Liver (tissue), 3 donors: ENCODE data around the gene DNAH2.

Experiments
- FOXA1 ChIP-seq: IDR thresholded peaks from 2 replicates; pipeline ENCODE4 v1.6.1; 2016; ENCODE audit warnings: antibody characterized with exemption
- JUND ChIP-seq, 2 donors: IDR thresholded peaks; 2 replicates each; pipeline ENCODE4 v1.6.1; 2016; ENCODE audit warnings: antibody characterized with exemption in 2 of 2
- ZBTB33 ChIP-seq: IDR thresholded peaks from 2 replicates; pipeline ENCODE4 v1.6.1; 2016; ENCODE audit warnings: antibody characterized with exemption
- TF ChIP-seq, protein P1 (sequence below): fragments of 150-350 bp; IDR thresholded peaks from 2 replicates; pipeline ENCODE4 v1.5.1; 2017; ENCODE audit warnings: improper control_type of control experiment, low read depth, low read length; ENCODE audit not compliant: missing input control
- TF ChIP-seq, protein P2 (sequence below): IDR thresholded peaks from 2 replicates; pipeline ENCODE4 v1.6.1; 2016; ENCODE audit warnings: antibody characterized with exemption, mild to moderate bottlenecking
- donor health status: healthy.
- donor health status: healthy.

DNA sequence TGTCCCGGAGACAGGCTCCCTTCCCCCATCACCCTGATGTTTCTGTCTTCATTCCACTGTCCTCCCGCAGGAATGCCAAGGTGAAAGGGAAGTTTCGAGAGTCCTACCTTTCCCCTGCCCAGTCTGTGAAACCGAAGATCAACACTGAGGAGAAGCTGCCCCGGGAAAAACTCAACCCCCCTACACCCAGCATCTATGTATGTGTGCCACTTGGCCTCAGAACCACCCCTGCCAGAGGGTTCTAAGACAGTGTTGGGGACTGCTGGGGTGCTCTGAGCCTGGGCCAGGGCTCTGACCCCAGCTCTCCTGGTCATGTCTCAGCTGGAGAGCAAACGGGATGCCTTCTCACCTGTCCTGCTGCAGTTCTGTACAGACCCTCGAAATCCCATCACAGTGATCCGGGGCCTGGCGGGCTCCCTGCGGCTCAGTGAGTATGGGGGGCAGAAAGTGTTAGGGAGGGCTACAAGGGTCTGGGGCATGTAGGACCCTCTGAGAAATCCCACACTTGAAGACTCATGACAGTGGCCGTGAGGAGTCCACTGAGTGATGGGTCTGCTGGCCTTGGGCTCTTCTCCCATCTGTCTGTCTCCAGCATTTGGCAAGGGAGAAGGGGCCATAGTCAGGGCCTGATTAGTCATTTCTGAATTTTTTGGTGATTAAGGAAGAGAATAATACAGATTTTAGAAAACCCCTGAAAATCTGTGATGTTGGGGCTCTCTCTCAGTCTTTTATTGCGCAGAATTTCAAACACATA lies 132.4 kb downstream of the DNAH2 start:
- TF ChIP-seq, protein P1, sequence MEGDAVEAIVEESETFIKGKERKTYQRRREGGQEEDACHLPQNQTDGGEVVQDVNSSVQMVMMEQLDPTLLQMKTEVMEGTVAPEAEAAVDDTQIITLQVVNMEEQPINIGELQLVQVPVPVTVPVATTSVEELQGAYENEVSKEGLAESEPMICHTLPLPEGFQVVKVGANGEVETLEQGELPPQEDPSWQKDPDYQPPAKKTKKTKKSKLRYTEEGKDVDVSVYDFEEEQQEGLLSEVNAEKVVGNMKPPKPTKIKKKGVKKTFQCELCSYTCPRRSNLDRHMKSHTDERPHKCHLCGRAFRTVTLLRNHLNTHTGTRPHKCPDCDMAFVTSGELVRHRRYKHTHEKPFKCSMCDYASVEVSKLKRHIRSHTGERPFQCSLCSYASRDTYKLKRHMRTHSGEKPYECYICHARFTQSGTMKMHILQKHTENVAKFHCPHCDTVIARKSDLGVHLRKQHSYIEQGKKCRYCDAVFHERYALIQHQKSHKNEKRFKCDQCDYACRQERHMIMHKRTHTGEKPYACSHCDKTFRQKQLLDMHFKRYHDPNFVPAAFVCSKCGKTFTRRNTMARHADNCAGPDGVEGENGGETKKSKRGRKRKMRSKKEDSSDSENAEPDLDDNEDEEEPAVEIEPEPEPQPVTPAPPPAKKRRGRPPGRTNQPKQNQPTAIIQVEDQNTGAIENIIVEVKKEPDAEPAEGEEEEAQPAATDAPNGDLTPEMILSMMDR: no peak
- TF ChIP-seq JUND (IDR thresholded peaks at IDR 0.05): no peak
- TF ChIP-seq, protein P2, sequence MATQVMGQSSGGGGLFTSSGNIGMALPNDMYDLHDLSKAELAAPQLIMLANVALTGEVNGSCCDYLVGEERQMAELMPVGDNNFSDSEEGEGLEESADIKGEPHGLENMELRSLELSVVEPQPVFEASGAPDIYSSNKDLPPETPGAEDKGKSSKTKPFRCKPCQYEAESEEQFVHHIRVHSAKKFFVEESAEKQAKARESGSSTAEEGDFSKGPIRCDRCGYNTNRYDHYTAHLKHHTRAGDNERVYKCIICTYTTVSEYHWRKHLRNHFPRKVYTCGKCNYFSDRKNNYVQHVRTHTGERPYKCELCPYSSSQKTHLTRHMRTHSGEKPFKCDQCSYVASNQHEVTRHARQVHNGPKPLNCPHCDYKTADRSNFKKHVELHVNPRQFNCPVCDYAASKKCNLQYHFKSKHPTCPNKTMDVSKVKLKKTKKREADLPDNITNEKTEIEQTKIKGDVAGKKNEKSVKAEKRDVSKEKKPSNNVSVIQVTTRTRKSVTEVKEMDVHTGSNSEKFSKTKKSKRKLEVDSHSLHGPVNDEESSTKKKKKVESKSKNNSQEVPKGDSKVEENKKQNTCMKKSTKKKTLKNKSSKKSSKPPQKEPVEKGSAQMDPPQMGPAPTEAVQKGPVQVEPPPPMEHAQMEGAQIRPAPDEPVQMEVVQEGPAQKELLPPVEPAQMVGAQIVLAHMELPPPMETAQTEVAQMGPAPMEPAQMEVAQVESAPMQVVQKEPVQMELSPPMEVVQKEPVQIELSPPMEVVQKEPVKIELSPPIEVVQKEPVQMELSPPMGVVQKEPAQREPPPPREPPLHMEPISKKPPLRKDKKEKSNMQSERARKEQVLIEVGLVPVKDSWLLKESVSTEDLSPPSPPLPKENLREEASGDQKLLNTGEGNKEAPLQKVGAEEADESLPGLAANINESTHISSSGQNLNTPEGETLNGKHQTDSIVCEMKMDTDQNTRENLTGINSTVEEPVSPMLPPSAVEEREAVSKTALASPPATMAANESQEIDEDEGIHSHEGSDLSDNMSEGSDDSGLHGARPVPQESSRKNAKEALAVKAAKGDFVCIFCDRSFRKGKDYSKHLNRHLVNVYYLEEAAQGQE: no peak
- no peak for TF ChIP-seq FOXA1
- TF ChIP-seq ZBTB33: no peak
